ENCODE data around the gene TEX29.

GRCh38 chr13:111327730-111328573, 7.5 kb downstream of the TEX29 start:
- TF ChIP-seq, protein P1, sequence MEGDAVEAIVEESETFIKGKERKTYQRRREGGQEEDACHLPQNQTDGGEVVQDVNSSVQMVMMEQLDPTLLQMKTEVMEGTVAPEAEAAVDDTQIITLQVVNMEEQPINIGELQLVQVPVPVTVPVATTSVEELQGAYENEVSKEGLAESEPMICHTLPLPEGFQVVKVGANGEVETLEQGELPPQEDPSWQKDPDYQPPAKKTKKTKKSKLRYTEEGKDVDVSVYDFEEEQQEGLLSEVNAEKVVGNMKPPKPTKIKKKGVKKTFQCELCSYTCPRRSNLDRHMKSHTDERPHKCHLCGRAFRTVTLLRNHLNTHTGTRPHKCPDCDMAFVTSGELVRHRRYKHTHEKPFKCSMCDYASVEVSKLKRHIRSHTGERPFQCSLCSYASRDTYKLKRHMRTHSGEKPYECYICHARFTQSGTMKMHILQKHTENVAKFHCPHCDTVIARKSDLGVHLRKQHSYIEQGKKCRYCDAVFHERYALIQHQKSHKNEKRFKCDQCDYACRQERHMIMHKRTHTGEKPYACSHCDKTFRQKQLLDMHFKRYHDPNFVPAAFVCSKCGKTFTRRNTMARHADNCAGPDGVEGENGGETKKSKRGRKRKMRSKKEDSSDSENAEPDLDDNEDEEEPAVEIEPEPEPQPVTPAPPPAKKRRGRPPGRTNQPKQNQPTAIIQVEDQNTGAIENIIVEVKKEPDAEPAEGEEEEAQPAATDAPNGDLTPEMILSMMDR (IDR thresholded peaks at IDR 0.05), result no peak
- TF ChIP-seq POLR2A (IDR thresholded peaks at IDR 0.05), result no peak
